Inflammatory macrophage treated with lipopolysaccharide for 1 hour (primary cell): Measurements from ENCODE around the gene KLF11.
"Not testable (repeated sequence)": the region's sequence is repeated elsewhere in the genome, so short reads cannot be mapped to it uniquely, and the experiment has no call there.

Source experiments
- DNase-seq, 2 donors: peaks; one replicate each; pipeline ENCODE4 v3.0.0-alpha.2; 2020 to 2022

KLF11 gene

GRCh38 chr2:10087360-10087759 lies 44.0 kb downstream of the KLF11 start:
- DNase-seq = no peak

DNA sequence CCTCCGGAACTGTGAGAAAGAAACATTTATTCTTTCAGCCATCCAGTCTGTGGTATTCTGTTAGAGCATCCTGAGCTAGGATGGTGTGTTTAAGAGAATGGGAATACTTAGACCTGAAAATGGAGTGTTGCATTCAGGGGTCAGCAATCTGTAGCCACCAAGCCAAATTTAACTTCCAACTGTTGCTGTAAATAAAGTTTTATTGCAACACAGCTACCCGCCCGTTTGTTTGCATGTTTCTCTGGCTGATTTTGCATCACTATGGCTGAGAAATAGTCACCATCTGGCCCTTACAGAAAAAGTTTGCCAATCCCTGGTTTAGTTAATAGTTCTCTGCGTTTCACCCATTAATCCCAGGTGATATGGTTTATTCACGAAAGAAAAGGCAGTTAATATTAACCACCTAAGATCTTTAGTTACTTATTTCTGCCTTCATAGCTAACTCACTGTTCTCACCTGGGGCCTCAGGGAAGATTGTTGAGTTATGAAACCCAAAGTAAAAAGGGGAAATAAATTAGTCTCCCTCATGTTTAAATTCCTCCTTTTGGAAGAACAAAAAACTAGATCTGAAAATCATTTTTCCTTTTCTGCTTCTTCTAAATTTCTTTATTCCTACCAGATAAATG lies 46.3 kb downstream of the KLF11 start:
- DNase-seq = no peak

- DNase-seq = no peak
Observed at GRCh38 chr2:10091182-10091888, 48.0 kb downstream of the KLF11 start.

GRCh38 chr2:10091889-10092244 lies 48.5 kb downstream of the KLF11 start:
- DNase-seq = not testable (repeated sequence)

- DNase-seq = no peak
Observed at GRCh38 chr2:10094271-10094814, 51.0 kb downstream of the KLF11 start.

DNA sequence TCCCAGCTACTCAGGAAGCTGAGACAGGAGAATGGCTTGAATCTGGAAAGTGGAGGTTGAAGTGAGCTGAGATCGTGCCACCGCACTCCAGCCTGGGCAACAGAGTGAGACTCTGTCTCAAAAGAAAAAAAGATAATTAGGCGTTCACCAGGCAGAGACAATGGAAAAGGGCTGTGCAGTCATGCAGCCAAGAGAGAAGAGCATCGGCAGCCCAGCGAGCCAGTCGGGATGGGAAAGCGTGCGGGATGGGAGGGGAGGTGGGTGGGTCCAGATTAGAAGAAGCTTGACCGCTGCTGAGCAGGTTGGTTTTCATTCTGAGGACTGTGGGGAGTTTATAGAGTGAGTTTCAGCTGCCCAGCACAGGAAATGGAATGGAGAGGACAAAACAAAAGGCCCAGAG lies 51.8 kb downstream of the KLF11 start:
- DNase-seq = no peak

GRCh38 chr2:10096641-10097040 lies 53.3 kb downstream of the KLF11 start:
- DNase-seq = no peak

DNA sequence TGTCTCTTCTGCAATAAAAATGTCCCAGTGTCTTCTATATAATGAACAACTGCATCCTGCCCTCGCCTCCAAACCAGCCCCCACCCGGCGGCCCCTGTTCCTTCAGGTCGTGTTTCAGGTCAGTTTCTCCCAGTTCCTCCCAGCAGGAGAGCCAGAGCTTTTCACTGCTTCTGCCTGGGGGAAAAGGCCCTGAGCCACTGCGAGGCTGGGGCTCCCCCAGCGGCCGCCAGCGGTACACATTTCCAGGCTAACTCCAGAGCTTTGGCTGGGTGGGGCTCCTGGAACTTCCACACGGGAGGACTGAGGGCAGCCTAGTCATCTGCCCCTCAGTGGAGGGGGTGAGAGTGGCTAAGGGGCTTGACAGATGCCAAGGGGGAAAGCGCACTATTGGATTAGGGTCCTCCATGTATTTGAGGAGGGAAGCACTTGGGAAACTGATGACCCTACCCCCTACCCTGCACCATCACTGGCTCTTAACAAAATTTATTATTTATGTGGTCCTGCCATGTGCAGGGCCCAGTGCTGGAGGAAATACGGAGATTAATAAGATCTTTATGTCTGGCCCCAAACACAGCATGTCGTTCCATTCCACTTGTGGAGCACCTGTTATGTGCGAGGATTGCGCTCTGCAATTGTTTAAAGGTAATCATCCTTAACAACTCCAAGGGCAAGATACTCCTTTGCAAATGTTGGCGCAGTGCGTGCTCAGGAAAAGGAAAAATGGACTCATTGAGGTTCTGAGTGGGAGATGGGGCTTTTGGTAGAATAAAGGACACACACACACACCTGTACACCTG lies 54.2 kb downstream of the KLF11 start:
- peak; percentile 57 to 77 for DNase-seq

DNA sequence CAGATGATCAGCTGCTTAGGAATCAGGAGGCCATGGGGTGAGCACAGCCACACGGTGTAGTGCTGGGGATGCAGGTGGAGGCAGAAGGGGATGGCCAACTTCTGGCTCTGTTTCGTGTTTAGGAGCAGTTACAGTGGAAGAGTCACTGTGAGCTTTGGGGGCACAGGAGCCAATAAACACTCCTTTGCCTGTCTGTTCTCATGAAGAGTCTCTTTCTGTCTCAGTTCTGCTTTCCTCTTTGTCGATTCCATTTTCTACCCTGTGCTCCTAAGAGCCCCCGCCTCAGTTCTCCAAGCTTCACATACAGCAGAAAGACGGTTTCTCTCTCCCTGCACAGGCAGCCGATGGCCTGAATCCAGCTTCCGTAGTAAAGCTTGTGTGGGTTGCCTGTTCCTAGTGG lies 58.1 kb downstream of the KLF11 start:
- no peak for DNase-seq

DNA sequence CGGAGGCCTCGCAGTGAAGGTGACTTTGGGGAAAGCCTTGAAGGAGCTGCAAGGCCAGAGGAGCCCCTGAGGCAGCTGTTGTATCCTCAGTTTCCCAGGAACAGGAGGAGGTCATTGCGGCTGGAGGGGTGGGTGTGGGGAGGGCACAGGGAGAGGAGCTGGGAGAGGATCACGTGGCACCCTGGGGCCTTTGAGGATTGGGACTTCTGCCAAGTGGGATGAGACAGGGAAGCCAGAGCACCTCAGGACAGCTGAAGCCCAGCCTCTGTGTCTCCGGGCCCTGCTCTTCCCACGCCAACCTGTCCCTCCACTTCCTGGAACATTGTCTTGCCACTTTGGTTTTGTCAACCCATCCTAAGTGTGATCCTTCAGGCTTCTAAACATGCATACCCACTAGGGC lies 59.8 kb downstream of the KLF11 start:
- DNase-seq = no peak
